Gastroesophageal sphincter (tissue), 3 donors: ENCODE results near the gene NRAP.

Experiments
- EP300 ChIP-seq: sonication (generic); formaldehyde crosslinking; IDR thresholded peaks from one replicate; pipeline ENCODE4 v1.6.1; 2017; ENCODE audit warnings: antibody characterized with exemption, mild to moderate bottlenecking
- POLR2AphosphoS5 ChIP-seq: sonication (generic); formaldehyde crosslinking; IDR thresholded peaks from one replicate; pipeline ENCODE4 v1.6.1; 2017; ENCODE audit warnings: antibody characterized with exemption
- TF ChIP-seq, protein P1 (sequence below), 4 experiments: fragments of 200-600 bp in 2 of 4; fragments of 450-650 bp in 2 of 4; sonication (generic) in 1 of 4; IDR thresholded peaks; one replicate each; pipeline ENCODE4 v1.5.1; 2017 to 2019; ENCODE audit warnings: antibody characterized with exemption in 4 of 4, mild to moderate bottlenecking in 2 of 4, moderate library complexity in 2 of 4

DNA sequence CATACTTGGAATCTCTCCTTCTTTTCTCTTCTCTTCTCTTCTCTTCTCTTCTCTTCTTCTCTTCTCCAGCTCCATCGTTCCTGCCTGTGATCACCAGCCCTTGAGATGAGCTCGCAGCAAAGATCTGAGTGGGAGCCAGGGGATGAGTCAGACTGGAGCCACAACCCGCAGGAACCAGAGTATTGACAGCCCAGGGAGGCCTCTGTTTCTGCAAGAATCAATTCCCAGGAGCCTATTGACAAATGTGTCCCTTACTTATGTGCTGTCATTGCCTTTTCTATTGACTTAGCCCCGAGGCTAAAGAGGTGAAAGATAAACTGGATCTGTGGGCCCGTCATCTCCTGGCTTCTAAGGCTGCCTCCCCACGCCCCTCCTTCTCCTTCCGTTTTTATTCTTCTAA, 124.1 kb downstream of the NRAP start:
- TF ChIP-seq, protein P1, sequence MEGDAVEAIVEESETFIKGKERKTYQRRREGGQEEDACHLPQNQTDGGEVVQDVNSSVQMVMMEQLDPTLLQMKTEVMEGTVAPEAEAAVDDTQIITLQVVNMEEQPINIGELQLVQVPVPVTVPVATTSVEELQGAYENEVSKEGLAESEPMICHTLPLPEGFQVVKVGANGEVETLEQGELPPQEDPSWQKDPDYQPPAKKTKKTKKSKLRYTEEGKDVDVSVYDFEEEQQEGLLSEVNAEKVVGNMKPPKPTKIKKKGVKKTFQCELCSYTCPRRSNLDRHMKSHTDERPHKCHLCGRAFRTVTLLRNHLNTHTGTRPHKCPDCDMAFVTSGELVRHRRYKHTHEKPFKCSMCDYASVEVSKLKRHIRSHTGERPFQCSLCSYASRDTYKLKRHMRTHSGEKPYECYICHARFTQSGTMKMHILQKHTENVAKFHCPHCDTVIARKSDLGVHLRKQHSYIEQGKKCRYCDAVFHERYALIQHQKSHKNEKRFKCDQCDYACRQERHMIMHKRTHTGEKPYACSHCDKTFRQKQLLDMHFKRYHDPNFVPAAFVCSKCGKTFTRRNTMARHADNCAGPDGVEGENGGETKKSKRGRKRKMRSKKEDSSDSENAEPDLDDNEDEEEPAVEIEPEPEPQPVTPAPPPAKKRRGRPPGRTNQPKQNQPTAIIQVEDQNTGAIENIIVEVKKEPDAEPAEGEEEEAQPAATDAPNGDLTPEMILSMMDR (IDR thresholded peaks at IDR 0.05): no peak
- TF ChIP-seq POLR2AphosphoS5 (no peak), EP300 (no peak)
